Measurements from ENCODE around the gene FIGN.

The FIGN gene

GRCh38 chr2:163669506-163669905 lies 66.3 kb downstream of the FIGN start:
- ATAC-seq (no peak), DNase-seq (no peak)
- Mint-ChIP-seq H3K4me1 (no peaks in the 10 kb centered on the region), H3K4me3 (no peak overlapping the region), H3K27ac (no peak overlapping the region), H3K27me3 (no peaks in the 10 kb centered on the region), H3K9me3 (peaks cover 0 to 11% of the 10 kb centered on the region in 2 donors)

- Mint-ChIP-seq H3K9me3 (peaks cover 5 to 18% of the 10 kb centered on the region in 2 donors), H3K27me3 (no peaks in the 10 kb centered on the region), H3K27ac (no peak overlapping the region), H3K4me1 (no peaks in the 10 kb centered on the region), H3K4me3 (no peak overlapping the region)
- ATAC-seq: no peak
- no peak for DNase-seq
Observed at GRCh38 chr2:163667064-163667887, 68.5 kb downstream of the FIGN start.

GRCh38 chr2:163665817-163666216 lies 70.0 kb downstream of the FIGN start:
- no peaks in the 10 kb centered on the region for H3K27me3 Mint-ChIP-seq
- H3K27ac Mint-ChIP-seq: no peak overlapping the region
- DNase-seq (no peak), ATAC-seq (no peak)
- no peak overlapping the region for H3K4me3 Mint-ChIP-seq
- H3K4me1 Mint-ChIP-seq: no peaks in the 10 kb centered on the region
- peaks cover 10 to 25% of the 10 kb centered on the region in 2 donors for H3K9me3 Mint-ChIP-seq

- Mint-ChIP-seq H3K4me1 (no peaks in the 10 kb centered on the region), H3K9me3 (peaks cover 10 to 25% of the 10 kb centered on the region in 2 donors), H3K27me3 (no peaks in the 10 kb centered on the region), H3K4me3 (no peak overlapping the region), H3K27ac (no peak overlapping the region)
- no peak for ATAC-seq
- no peak for DNase-seq
Observed at GRCh38 chr2:163665051-163665450, 70.8 kb downstream of the FIGN start.

- Mint-ChIP-seq H3K9me3 (peaks cover 10 to 25% of the 10 kb centered on the region in 2 donors), H3K4me1 (no peaks in the 10 kb centered on the region), H3K27ac (no peak overlapping the region), H3K27me3 (no peaks in the 10 kb centered on the region), H3K4me3 (no peak overlapping the region)
- ATAC-seq: no peak
- DNase-seq: no peak
Observed at GRCh38 chr2:163664610-163665009, 71.2 kb downstream of the FIGN start.

GRCh38 chr2:163662141-163662780 lies 73.5 kb downstream of the FIGN start:
- Mint-ChIP-seq H3K27me3 (no peaks in the 10 kb centered on the region), H3K4me1 (no peaks in the 10 kb centered on the region), H3K27ac (no peak overlapping the region), H3K9me3 (peaks cover 10 to 18% of the 10 kb centered on the region in 2 donors), H3K4me3 (no peak overlapping the region)
- DNase-seq (no peak), ATAC-seq (no peak)

- Mint-ChIP-seq H3K4me3 (no peak overlapping the region), H3K4me1 (no peaks in the 10 kb centered on the region), H3K27me3 (no peaks in the 10 kb centered on the region), H3K9me3 (peaks cover 10 to 14% of the 10 kb centered on the region in 2 donors), H3K27ac (no peak overlapping the region)
- ATAC-seq (no peak), DNase-seq (no peak)
Observed at GRCh38 chr2:163659224-163659623, 76.6 kb downstream of the FIGN start.

GRCh38 chr2:163658556-163658955 lies 77.3 kb downstream of the FIGN start:
- DNase-seq: no peak
- Mint-ChIP-seq H3K27me3 (no peaks in the 10 kb centered on the region), H3K27ac (no peak overlapping the region), H3K9me3 (peaks cover 5 to 7% of the 10 kb centered on the region in 2 donors), H3K4me1 (no peaks in the 10 kb centered on the region), H3K4me3 (no peak overlapping the region)
- no peak for ATAC-seq

GRCh38 chr2:163657281-163657656 lies 78.5 kb downstream of the FIGN start:
- Mint-ChIP-seq H3K27ac (no peak overlapping the region), H3K27me3 (no peaks in the 10 kb centered on the region), H3K4me3 (no peak overlapping the region), H3K9me3 (peaks cover 5 to 7% of the 10 kb centered on the region in 2 donors), H3K4me1 (no peaks in the 10 kb centered on the region)
- DNase-seq (no peak), ATAC-seq (no peak)

GRCh38 chr2:163656622-163657280 lies 79.1 kb downstream of the FIGN start:
- no peak overlapping the region for H3K27ac Mint-ChIP-seq

GRCh38 chr2:163655667-163656066 lies 80.1 kb downstream of the FIGN start:
- ATAC-seq (no peak), DNase-seq (no peak)
- H3K4me3 Mint-ChIP-seq: no peak overlapping the region
- H3K9me3 Mint-ChIP-seq: no peaks in the 10 kb centered on the region
- no peaks in the 10 kb centered on the region for H3K27me3 Mint-ChIP-seq
- H3K27ac Mint-ChIP-seq: no peak overlapping the region
- H3K4me1 Mint-ChIP-seq: no peaks in the 10 kb centered on the region

More at GRCh38 chr2:163656622-163657280, 79.1 kb downstream of the FIGN start:
- no peaks in the 10 kb centered on the region for H3K4me1 Mint-ChIP-seq
- H3K27me3 Mint-ChIP-seq: no peaks in the 10 kb centered on the region
- H3K9me3 Mint-ChIP-seq: peaks cover 2 to 3% of the 10 kb centered on the region in 2 donors
- ATAC-seq (no peak), DNase-seq (no peak)
- H3K4me3 Mint-ChIP-seq: no peak overlapping the region

GRCh38 chr2:163652751-163653150 lies 83.1 kb downstream of the FIGN start:
- H3K4me3 Mint-ChIP-seq: no peak overlapping the region
- DNase-seq (no peak), ATAC-seq (no peak)
- H3K27ac Mint-ChIP-seq: no peak overlapping the region
- H3K4me1 Mint-ChIP-seq: no peaks in the 10 kb centered on the region
- no peaks in the 10 kb centered on the region for H3K9me3 Mint-ChIP-seq
- H3K27me3 Mint-ChIP-seq: no peaks in the 10 kb centered on the region

GRCh38 chr2:163649080-163649479 lies 86.7 kb downstream of the FIGN start:
- no peak for ATAC-seq
- Mint-ChIP-seq H3K27ac (no peak overlapping the region), H3K9me3 (no peaks in the 10 kb centered on the region), H3K4me1 (no peaks in the 10 kb centered on the region), H3K4me3 (no peak overlapping the region), H3K27me3 (no peaks in the 10 kb centered on the region)
- DNase-seq: no peak

- ATAC-seq: no peak
- Mint-ChIP-seq H3K27me3 (no peaks in the 10 kb centered on the region), H3K4me1 (no peaks in the 10 kb centered on the region), H3K9me3 (no peaks in the 10 kb centered on the region), H3K27ac (no peak overlapping the region), H3K4me3 (no peak overlapping the region)
- no peak for DNase-seq
Observed at GRCh38 chr2:163647300-163647699, 88.5 kb downstream of the FIGN start.

GRCh38 chr2:163646687-163647086 lies 89.1 kb downstream of the FIGN start:
- ATAC-seq (no peak), DNase-seq (no peak)
- Mint-ChIP-seq H3K4me1 (no peaks in the 10 kb centered on the region), H3K4me3 (no peak overlapping the region), H3K9me3 (no peaks in the 10 kb centered on the region), H3K27ac (no peak overlapping the region), H3K27me3 (no peaks in the 10 kb centered on the region)

- ATAC-seq: no peak
- H3K4me1 Mint-ChIP-seq: no peaks in the 10 kb centered on the region
- H3K27me3 Mint-ChIP-seq: no peaks in the 10 kb centered on the region
- no peak overlapping the region for H3K4me3 Mint-ChIP-seq
- no peak for DNase-seq
- no peak overlapping the region for H3K27ac Mint-ChIP-seq
- H3K9me3 Mint-ChIP-seq: no peaks in the 10 kb centered on the region
Observed at GRCh38 chr2:163644238-163644637, 91.6 kb downstream of the FIGN start.
